ENCODE data around the gene INVS. TPM values are rescaled to one million over a fixed set of nuclear protein-coding genes. Genes with fewer than 3 reads are reported as not detected.
"Not testable (repeated sequence)": the region's sequence is repeated elsewhere in the genome, so short reads cannot be mapped to it uniquely, and the experiment has no call there.

The INVS gene
- total RNA-seq, 2 experiments from 2014 or later, result 13.1 to 13.2 TPM

DNA sequence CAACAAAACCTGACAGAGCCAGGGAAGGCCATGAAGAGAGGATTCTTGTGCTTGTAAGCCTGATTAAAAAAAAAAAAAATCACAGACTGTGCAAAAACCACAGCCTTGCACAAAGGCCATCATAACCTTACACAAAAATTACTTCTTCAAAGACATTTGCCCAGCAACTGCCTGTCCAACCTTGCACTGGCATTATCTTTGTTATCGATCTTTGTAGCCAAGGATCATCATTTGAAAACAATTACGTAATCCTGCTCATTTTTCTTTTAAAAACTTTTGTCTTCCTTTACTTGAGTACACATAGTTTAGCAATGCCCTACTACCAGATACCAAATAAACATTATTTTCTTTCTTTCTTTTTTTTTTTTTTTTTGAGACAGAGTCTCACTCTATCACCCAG is 128.6 kb downstream of the INVS start:
- Mint-ChIP-seq H3K27ac (no peak overlapping the region), H3K4me1 (no peaks in the 10 kb centered on the region), H3K9me3 (peaks cover 2% of the 10 kb centered on the region), H3K36me3 (ENCODE audit: low read depth) (peaks cover 9% of the 10 kb centered on the region), H3K27me3 (no peaks in the 10 kb centered on the region), H3K4me3 (no peak overlapping the region)
- CTCF ChIA-PET, result no interaction called here
- DNase-seq, result no peak
- POLR2A ChIA-PET, result interaction anchor here (0.6 kb wide), 1 partner anchor 18 kb away, joined by 3 read pairs; no protein-coding TSS in a partner anchor

GRCh38 chr9:100228352-100228869 is 129.4 kb downstream of the INVS start:
- peaks cover 5% of the 10 kb centered on the region for H3K9me3 Mint-ChIP-seq
- H3K4me3 Mint-ChIP-seq, result no peak overlapping the region
- POLR2A ChIA-PET, result no interaction called here
- H3K27me3 Mint-ChIP-seq, result no peaks in the 10 kb centered on the region
- DNase-seq, result no peak
- no peak overlapping the region for H3K27ac Mint-ChIP-seq
- H3K4me1 Mint-ChIP-seq, result no peaks in the 10 kb centered on the region
- peaks cover 16% of the 10 kb centered on the region for H3K36me3 Mint-ChIP-seq (ENCODE audit: low read depth)
- CTCF ChIA-PET, result no interaction called here

- H3K4me1 Mint-ChIP-seq, result no peaks in the 10 kb centered on the region
- POLR2A ChIA-PET, result no interaction called here
- H3K36me3 Mint-ChIP-seq (ENCODE audit: low read depth), result peaks cover 21% of the 10 kb centered on the region
- H3K27ac Mint-ChIP-seq, result no peak overlapping the region
- no peak for DNase-seq
- H3K4me3 Mint-ChIP-seq, result no peak overlapping the region
- H3K27me3 Mint-ChIP-seq, result no peaks in the 10 kb centered on the region
- H3K9me3 Mint-ChIP-seq, result peaks cover 5% of the 10 kb centered on the region
- CTCF ChIA-PET, result no interaction called here
Measured at GRCh38 chr9:100229136-100229535, 130.1 kb downstream of the INVS start.

GRCh38 chr9:100229561-100229960 is 130.5 kb downstream of the INVS start:
- Mint-ChIP-seq H3K27ac (no peak overlapping the region), H3K36me3 (ENCODE audit: low read depth) (peaks cover 26% of the 10 kb centered on the region), H3K4me1 (no peaks in the 10 kb centered on the region)

DNA sequence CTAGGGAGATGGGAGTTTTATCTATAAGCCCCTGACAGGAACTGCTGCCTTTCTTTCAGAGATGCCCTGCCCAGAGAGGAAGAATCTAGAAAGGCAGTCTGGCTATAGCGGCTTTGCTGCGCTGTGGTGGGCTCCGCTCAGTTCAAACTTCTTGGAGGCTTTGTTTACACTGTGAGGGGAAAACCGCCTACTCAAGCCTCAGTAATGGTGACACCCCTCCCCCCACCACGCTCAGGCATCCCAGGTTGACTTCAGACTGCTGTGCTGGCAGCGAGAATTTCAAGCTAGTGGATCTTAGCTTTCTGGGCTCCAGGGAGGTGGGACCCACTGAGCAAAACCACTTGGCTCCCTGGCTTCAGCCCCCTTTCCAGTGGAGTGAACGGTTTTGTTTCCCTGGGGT is 137.9 kb downstream of the INVS start:
- H3K27ac Mint-ChIP-seq, H3K4me1 Mint-ChIP-seq, H3K4me3 Mint-ChIP-seq, H3K9me3 Mint-ChIP-seq, POLR2A ChIA-PET, DNase-seq, H3K27me3 Mint-ChIP-seq, CTCF ChIA-PET: not testable (repeated sequence)
- peaks cover 35% of the 10 kb centered on the region for H3K36me3 Mint-ChIP-seq (ENCODE audit: low read depth)

More at GRCh38 chr9:100229561-100229960, 130.5 kb downstream of the INVS start:
- peaks cover 5% of the 10 kb centered on the region for H3K9me3 Mint-ChIP-seq
- H3K4me3 Mint-ChIP-seq, result no peak overlapping the region
- no peak for DNase-seq
- POLR2A ChIA-PET, result no interaction called here
- CTCF ChIA-PET, result no interaction called here
- no peaks in the 10 kb centered on the region for H3K27me3 Mint-ChIP-seq

DNA sequence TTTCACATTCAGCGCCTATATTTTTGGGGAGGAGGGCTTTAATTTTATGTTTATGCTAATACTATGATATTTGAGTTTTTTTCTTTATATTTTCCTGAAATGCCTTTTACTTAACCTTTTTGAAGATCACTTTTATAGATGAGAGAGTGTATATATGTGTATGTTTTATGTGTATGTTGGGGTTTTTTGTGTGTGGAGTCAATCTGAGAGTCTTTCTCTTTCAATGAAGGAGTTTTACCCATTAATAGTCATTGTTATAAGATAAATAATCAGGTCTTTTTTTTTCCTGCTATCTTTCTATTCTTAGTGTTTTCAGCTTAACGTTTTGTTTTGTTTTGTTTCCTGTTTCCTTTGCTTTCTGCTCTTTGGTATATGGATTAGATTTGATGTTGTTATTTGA is 141.5 kb downstream of the INVS start:
- POLR2A ChIA-PET, result no interaction called here
- H3K27ac Mint-ChIP-seq, result no peak overlapping the region
- H3K4me1 Mint-ChIP-seq, result no peaks in the 10 kb centered on the region
- H3K36me3 Mint-ChIP-seq (ENCODE audit: low read depth), result peaks cover 14% of the 10 kb centered on the region
- H3K9me3 Mint-ChIP-seq, result no peaks in the 10 kb centered on the region
- CTCF ChIA-PET, result no interaction called here
- H3K27me3 Mint-ChIP-seq, result no peaks in the 10 kb centered on the region
- no peak overlapping the region for H3K4me3 Mint-ChIP-seq
- DNase-seq, result no peak

GRCh38 chr9:100267211-100267610 is 168.2 kb downstream of the INVS start:
- Mint-ChIP-seq H3K4me3 (no peak overlapping the region), H3K9me3 (no peaks in the 10 kb centered on the region), H3K36me3 (ENCODE audit: low read depth) (peaks cover 10% of the 10 kb centered on the region), H3K27me3 (no peaks in the 10 kb centered on the region), H3K27ac (no peak overlapping the region), H3K4me1 (no peaks in the 10 kb centered on the region)
- CTCF ChIA-PET, result no interaction called here
- DNase-seq, result no peak
- POLR2A ChIA-PET, result no interaction called here

GRCh38 chr9:100268271-100268670 is 169.2 kb downstream of the INVS start:
- POLR2A ChIA-PET, result no interaction called here
- H3K4me1 Mint-ChIP-seq, result no peaks in the 10 kb centered on the region
- no peaks in the 10 kb centered on the region for H3K27me3 Mint-ChIP-seq
- no peak overlapping the region for H3K27ac Mint-ChIP-seq
- DNase-seq, result no peak
- CTCF ChIA-PET, result no interaction called here
- no peak overlapping the region for H3K4me3 Mint-ChIP-seq
- no peaks in the 10 kb centered on the region for H3K9me3 Mint-ChIP-seq
- H3K36me3 Mint-ChIP-seq (ENCODE audit: low read depth), result peaks cover 14% of the 10 kb centered on the region

GRCh38 chr9:100269656-100270055 is 170.6 kb downstream of the INVS start:
- H3K27me3 Mint-ChIP-seq, result no peaks in the 10 kb centered on the region
- no peaks in the 10 kb centered on the region for H3K9me3 Mint-ChIP-seq
- peaks cover 17% of the 10 kb centered on the region for H3K36me3 Mint-ChIP-seq (ENCODE audit: low read depth)
- no peak for DNase-seq
- no peak overlapping the region for H3K27ac Mint-ChIP-seq
- H3K4me3 Mint-ChIP-seq, result no peak overlapping the region
- CTCF ChIA-PET, result no interaction called here
- no peaks in the 10 kb centered on the region for H3K4me1 Mint-ChIP-seq
- POLR2A ChIA-PET, result no interaction called here

GRCh38 chr9:100277166-100277979 is 178.3 kb downstream of the INVS start:
- H3K27ac Mint-ChIP-seq, result no peak overlapping the region
- ChIA-PET CTCF (no interaction called here), POLR2A (no interaction called here)
- no peaks in the 10 kb centered on the region for H3K4me1 Mint-ChIP-seq
- H3K36me3 Mint-ChIP-seq (ENCODE audit: low read depth), result peaks cover 22% of the 10 kb centered on the region
- H3K9me3 Mint-ChIP-seq, result no peaks in the 10 kb centered on the region
- DNase-seq, result no peak
- H3K4me3 Mint-ChIP-seq, result no peak overlapping the region
- H3K27me3 Mint-ChIP-seq, result no peaks in the 10 kb centered on the region

DNA sequence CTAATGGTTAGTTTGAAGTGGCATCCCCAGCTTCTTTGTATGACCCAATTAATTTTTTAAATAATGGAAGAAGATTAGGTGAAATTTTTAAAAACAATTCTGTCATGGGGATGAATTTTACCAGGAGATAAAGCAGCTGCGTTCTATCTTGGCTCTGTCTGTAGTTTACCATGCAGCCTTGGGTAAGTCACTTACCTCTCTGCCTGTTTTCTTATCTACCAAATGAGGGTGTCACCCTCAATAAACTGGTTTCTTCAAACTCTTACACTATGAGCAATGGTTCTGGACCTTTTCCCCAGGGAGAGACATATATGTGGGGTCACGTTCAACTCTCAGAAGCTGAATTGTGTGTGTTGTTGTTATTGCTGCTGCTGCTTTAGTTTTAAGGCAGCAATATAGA is 182.0 kb downstream of the INVS start:
- POLR2A ChIA-PET, result no interaction called here

DNA sequence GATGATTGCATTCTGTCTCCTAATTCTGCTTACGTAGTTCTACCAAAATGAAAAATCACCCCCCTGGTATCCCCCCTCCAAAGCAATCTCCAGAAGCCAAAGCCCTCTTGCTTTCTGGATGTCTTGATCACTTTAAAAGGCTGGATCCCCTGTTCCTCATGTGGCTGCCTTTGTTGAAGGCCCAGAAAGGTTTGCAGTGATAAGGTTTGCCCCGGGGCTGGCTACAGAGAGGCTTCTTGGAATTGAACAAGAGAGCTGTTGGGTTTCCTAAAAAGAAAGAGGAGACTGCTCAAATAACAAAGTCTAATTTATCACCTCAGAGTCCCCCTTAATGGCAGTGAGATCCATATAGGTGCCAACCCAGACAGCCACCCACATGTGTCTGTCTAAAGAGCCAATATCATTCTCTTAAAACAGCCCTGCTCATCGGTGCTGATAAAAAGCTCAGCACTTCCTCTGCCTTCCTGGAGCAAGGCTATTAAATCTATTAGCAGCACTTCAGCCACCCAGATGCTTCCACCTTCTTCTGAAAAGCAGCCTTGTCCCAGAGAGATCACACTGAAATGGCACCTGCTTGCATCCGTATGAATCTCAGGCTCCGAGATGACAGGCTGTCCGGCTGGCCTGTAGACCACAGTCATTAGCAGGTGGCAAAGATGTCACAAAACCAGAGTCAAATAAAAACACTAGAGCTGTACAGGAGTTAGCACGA is 182.8 kb downstream of the INVS start:
- no peak for DNase-seq
- POLR2A ChIA-PET, result no interaction called here
- H3K27ac Mint-ChIP-seq, result no peak overlapping the region
- H3K4me1 Mint-ChIP-seq, result no peaks in the 10 kb centered on the region
- H3K9me3 Mint-ChIP-seq, result peaks cover 3% of the 10 kb centered on the region
- CTCF ChIA-PET, result interaction anchor here (1.1 kb wide), 1 partner anchor 14 kb away, joined by 3 read pairs; no protein-coding TSS in a partner anchor
- H3K36me3 Mint-ChIP-seq (ENCODE audit: low read depth), result peaks cover 31% of the 10 kb centered on the region
- no peak overlapping the region for H3K4me3 Mint-ChIP-seq
- H3K27me3 Mint-ChIP-seq, result no peaks in the 10 kb centered on the region

More for the DNA sequence above, 182.0 kb downstream of the INVS start:
- DNase-seq, result no peak
- CTCF ChIA-PET, result interaction anchor here (1.1 kb wide), 1 partner anchor 15 kb away, joined by 3 read pairs; no protein-coding TSS in a partner anchor
- Mint-ChIP-seq H3K27me3 (no peaks in the 10 kb centered on the region), H3K4me1 (no peaks in the 10 kb centered on the region), H3K27ac (no peak overlapping the region), H3K36me3 (ENCODE audit: low read depth) (peaks cover 29% of the 10 kb centered on the region), H3K9me3 (peaks cover 3% of the 10 kb centered on the region), H3K4me3 (no peak overlapping the region)

- Mint-ChIP-seq H3K27me3 (no peaks in the 10 kb centered on the region), H3K9me3 (peaks cover 3% of the 10 kb centered on the region), H3K4me3 (no peak overlapping the region), H3K27ac (no peak overlapping the region), H3K4me1 (no peaks in the 10 kb centered on the region), H3K36me3 (ENCODE audit: low read depth) (peaks cover 27% of the 10 kb centered on the region)
- POLR2A ChIA-PET, result no interaction called here
- no peak for DNase-seq
- CTCF ChIA-PET, result no interaction called here
Measured at GRCh38 chr9:100282388-100282719, 183.3 kb downstream of the INVS start.

DNA sequence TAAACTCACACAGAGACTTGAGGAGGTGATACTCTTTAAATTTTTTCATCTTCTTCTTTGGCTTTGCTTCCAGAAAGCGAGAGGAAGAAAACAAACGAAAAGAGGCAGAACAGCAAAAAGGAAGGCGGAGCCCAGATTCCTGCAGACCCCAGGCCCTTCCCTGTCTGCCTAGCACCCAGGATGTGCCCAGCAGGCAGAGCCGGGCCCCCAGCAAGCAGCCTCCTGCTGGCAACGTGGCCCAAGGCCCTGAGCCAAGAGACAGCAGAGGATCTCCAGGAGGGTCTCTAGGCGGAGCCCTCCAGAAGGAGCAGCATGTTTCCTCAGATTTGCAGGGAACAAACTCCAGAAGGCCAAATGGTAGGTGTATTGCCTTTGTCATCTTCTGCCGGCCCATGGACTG is 185.2 kb downstream of the INVS start:
- H3K27ac Mint-ChIP-seq, result no peak overlapping the region
- CTCF ChIA-PET, result no interaction called here
- no peak overlapping the region for H3K4me3 Mint-ChIP-seq
- peaks cover 3% of the 10 kb centered on the region for H3K9me3 Mint-ChIP-seq
- DNase-seq, result no peak
- peaks cover 35% of the 10 kb centered on the region for H3K36me3 Mint-ChIP-seq (ENCODE audit: low read depth)
- POLR2A ChIA-PET, result no interaction called here
- no peaks in the 10 kb centered on the region for H3K4me1 Mint-ChIP-seq
- H3K27me3 Mint-ChIP-seq, result no peaks in the 10 kb centered on the region
